Activated CD8-positive, alpha-beta memory T cell treated with anti-CD3 and anti-CD28 coated beads, Interleukin-2, amount 10 ng/mL, durations not matched to agents 7 days and 5 days (primary cell): ENCODE measurements around the gene MAN2A1. TPM values are rescaled to one million over a fixed set of nuclear protein-coding genes. Genes with fewer than 3 reads are reported as not detected.

Experiments
- ATAC-seq: fragments of 150-1000 bp; cut with Tn5 transposase; one replicate; pipeline ENCODE4 v1.10.0; 2021; ENCODE audit warnings: moderate library complexity
- CTCF ChIA-PET: fragments of 350-600 bp; sonication (Branson Sonifier 250); formaldehyde crosslinking; loops from one replicate; lab custom pipeline; 2021; ENCODE audit warnings: antibody characterized with exemption; lab: Charles Lee
- DNase-seq: peaks from one replicate; pipeline ENCODE4 v3.0.0-alpha.2; 2020
- H3K27ac Mint-ChIP-seq: one replicate; pipeline ENCODE4 v1.8.0; 2021; ENCODE audit warnings: mild to moderate bottlenecking, mixed read lengths
- H3K27me3 Mint-ChIP-seq: one replicate; pipeline ENCODE4 v1.8.0; 2021; ENCODE audit warnings: mixed read lengths
- H3K36me3 Mint-ChIP-seq: one replicate; pipeline ENCODE4 v1.8.0; 2021; ENCODE audit warnings: mild to moderate bottlenecking, mixed read lengths
- H3K4me1 Mint-ChIP-seq: one replicate; pipeline ENCODE4 v1.8.0; 2021; ENCODE audit warnings: mixed read lengths
- H3K4me3 Mint-ChIP-seq: one replicate; pipeline ENCODE4 v1.8.0; 2021; ENCODE audit warnings: mild to moderate bottlenecking, moderate library complexity, mixed read lengths
- H3K9me3 Mint-ChIP-seq: one replicate; pipeline ENCODE4 v1.8.0; 2022; ENCODE audit warnings: low read depth, mixed read lengths
- total RNA-seq, 2 experiments: library from RNA; stranded (reverse); gene quantifications; one replicate each; pipeline ENCODE4 v1.2.3, GENCODE V29; 2021

Gene MAN2A1
- total RNA-seq, 2 experiments from 2014 or later = 27.2 to 28.4 TPM

DNA sequence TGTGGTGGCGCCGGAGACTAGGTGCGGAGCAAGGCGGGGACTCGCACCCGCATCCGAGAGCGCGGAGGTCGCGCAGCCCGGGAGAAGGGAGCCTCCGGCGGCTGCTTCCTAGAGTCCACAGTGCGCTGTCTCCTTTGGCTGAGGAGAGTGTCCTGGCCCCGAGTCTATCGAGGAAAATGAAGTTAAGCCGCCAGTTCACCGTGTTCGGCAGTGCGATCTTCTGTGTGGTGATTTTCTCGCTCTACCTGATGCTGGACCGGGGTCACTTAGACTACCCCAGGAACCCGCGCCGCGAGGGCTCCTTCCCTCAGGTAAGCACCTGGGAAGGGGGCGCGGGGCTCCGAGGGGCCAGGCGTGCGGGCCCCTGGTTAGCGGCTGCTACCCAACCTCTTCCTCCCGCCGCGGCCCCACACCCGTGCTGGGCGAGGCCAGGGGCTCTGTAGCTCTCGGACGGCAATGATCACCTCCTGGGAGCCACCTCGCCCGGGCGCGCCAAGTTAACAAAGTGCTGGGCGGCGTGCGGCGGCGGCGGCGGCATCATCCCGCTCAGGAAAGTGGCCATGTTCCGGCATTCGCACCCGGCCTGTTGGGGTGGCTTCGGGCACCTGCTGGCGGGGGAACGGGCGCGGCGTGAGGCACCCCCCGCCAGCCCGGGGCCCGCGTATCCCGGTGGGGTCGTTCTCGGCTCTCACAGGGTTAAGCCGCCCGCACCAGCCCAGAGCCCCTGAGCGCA, 681 bp downstream of the MAN2A1 start:
- ATAC-seq (peak; percentile 14), DNase-seq (peak; percentile 62)
- H3K27ac Mint-ChIP-seq = peak overlapping the region; percentile 89
- peaks cover 53% of the 10 kb centered on the region for H3K4me1 Mint-ChIP-seq
- CTCF ChIA-PET = interaction anchor here (0.6 to 1.3 kb wide), 6 partner anchors 11 to 364 kb away, joined by 3 to 4 read pairs (median 3); no protein-coding TSS in a partner anchor
- H3K4me3 Mint-ChIP-seq = peak overlapping the region; percentile 96
- H3K36me3 Mint-ChIP-seq = peaks cover 4% of the 10 kb centered on the region
- no peaks in the 10 kb centered on the region for H3K27me3 Mint-ChIP-seq
- no peaks in the 10 kb centered on the region for H3K9me3 Mint-ChIP-seq

DNA sequence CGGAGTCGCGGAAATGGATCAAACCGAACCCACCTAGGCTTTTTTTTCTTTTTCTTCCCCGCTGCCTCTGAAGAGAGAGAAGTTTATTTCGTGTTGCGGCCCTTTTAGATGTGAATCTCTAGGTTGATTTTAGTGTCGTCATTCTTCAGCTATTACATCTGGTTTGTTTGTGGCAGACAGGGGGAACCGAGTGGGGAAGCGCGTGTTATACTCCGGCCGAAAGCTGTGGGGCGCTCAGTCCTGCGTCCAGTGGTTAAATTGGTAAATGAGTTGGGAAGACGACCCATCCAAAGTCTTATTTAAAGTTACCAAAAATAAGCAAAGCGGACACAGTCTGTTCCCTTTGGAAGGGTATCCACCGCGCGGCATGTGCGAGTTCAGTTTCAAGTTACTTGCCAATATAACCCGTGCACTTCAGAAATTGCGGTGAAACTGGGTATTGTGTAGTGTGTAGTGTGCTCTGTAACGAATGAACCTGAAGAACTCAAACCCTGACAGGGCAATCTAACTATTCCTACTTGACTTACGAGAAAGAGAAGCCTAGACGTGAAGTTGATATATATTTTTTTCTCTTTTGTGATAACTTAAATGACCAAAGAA, 1.3 kb downstream of the MAN2A1 start:
- Mint-ChIP-seq H3K9me3 (no peaks in the 10 kb centered on the region), H3K4me1 (peaks cover 59% of the 10 kb centered on the region), H3K27ac (peak overlapping the region; percentile 89), H3K4me3 (peak overlapping the region; percentile 96), H3K27me3 (no peaks in the 10 kb centered on the region), H3K36me3 (peaks cover 6% of the 10 kb centered on the region)
- DNase-seq (peak; percentile 72), ATAC-seq (no peak)
- CTCF ChIA-PET = interaction anchor here (0.6 to 1.2 kb wide), 4 partner anchors 13 to 363 kb away, joined by 3 read pairs; no protein-coding TSS in a partner anchor

DNA sequence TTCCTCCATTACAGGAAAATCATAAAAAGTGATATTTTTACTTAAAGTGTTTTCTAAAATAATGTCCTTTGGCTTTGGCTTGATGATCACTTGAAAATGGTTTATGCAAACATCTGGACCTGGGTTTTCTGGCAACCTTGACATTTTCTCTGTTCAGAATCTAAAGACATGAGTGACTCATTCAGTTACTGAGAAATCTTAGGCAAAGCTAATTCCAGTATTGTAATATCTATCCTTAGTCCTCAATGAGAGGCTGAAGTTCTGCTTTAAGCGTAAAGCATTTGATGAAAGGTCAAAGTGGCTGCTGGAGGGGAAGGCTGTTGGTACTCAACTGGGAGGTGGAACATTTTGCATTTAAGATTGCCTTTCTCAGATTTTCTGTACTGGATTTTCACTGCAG, 2.3 kb downstream of the MAN2A1 start:
- H3K4me3 Mint-ChIP-seq = peak overlapping the region; percentile 96
- CTCF ChIA-PET = interaction anchor here (2.3 kb wide), 1 partner anchor 13 kb away, joined by 6 read pairs; no protein-coding TSS in a partner anchor

GRCh38 chr5:109692852-109693251, 3.1 kb downstream of the MAN2A1 start:
- ATAC-seq = no peak
- CTCF ChIA-PET = interaction anchor here (2.3 kb wide), 1 partner anchor 12 kb away, joined by 6 read pairs; no protein-coding TSS in a partner anchor
- Mint-ChIP-seq H3K4me1 (peaks cover 69% of the 10 kb centered on the region), H3K27me3 (no peaks in the 10 kb centered on the region), H3K4me3 (no peak overlapping the region), H3K27ac (no peak overlapping the region), H3K36me3 (peaks cover 13% of the 10 kb centered on the region), H3K9me3 (no peaks in the 10 kb centered on the region)
- no peak for DNase-seq

More for the DNA sequence above, 2.3 kb downstream of the MAN2A1 start:
- DNase-seq (no peak), ATAC-seq (no peak)
- no peaks in the 10 kb centered on the region for H3K27me3 Mint-ChIP-seq
- H3K4me1 Mint-ChIP-seq = peaks cover 64% of the 10 kb centered on the region
- H3K36me3 Mint-ChIP-seq = peaks cover 11% of the 10 kb centered on the region
- no peaks in the 10 kb centered on the region for H3K9me3 Mint-ChIP-seq
- H3K27ac Mint-ChIP-seq = peak overlapping the region; percentile 23

- no peak for ATAC-seq
Observed at GRCh38 chr5:109693535-109694400, 4.0 kb downstream of the MAN2A1 start.

GRCh38 chr5:109694451-109694891, 4.7 kb downstream of the MAN2A1 start:
- no peak for ATAC-seq
- peaks cover 24% of the 10 kb centered on the region for H3K36me3 Mint-ChIP-seq
- peak overlapping the region; percentile 75 for H3K27ac Mint-ChIP-seq
- peak overlapping the region; percentile 5 for H3K4me3 Mint-ChIP-seq
- no peak for DNase-seq
- CTCF ChIA-PET = no interaction called here
- peaks cover 66% of the 10 kb centered on the region for H3K4me1 Mint-ChIP-seq
- H3K27me3 Mint-ChIP-seq = no peaks in the 10 kb centered on the region
- no peaks in the 10 kb centered on the region for H3K9me3 Mint-ChIP-seq

More at GRCh38 chr5:109693535-109694400, 4.0 kb downstream of the MAN2A1 start:
- Mint-ChIP-seq H3K4me1 (peaks cover 64% of the 10 kb centered on the region), H3K36me3 (peaks cover 19% of the 10 kb centered on the region), H3K4me3 (no peak overlapping the region), H3K27ac (no peak overlapping the region), H3K27me3 (no peaks in the 10 kb centered on the region), H3K9me3 (no peaks in the 10 kb centered on the region)
- no peak for DNase-seq
- CTCF ChIA-PET = interaction anchor here (2.3 kb wide), 1 partner anchor 11 kb away, joined by 6 read pairs; no protein-coding TSS in a partner anchor

DNA sequence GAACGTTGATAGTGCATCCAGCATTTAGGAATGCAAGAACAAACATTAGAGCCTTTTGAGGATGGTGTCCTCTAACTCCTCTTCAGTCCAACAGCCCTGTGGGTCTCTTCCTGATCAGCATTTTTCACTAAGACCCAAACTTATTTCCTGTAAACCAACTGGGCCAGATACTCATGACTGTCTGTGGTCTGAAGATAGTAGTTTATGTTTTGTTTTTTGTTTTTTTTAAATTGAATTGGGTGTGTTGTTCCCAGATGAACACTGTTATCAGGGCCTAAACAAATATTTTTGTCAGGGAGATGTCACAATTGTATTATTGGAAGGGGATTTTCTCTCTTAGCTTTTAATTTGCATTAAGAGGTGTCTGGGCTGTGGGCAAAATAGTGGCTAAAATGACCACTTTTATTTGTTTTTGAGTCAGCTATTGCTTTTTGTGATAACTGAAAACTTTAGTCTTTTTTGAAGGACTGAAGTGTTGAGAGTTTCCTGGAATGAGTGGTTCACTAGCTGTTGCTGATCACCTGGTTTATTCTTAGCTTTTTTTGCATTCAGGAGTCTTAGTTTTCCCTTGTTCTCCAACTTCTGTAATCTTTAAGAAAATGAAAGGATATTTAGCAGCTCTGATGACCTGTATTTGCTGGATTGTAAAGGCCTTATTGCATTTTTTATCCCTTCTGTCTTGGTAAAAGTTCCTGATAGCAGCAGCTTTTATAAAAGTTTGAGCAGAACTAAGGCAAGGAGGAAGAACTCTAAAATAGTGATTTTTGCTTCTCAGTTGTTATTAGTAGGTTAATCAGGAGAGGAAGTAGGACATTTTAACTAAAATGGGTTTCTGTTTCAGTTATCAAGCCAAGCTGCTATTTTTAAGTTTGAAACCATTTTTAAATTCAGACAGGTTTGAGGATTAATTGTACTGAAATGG, 5.5 kb downstream of the MAN2A1 start:
- Mint-ChIP-seq H3K36me3 (peaks cover 30% of the 10 kb centered on the region), H3K4me1 (peaks cover 66% of the 10 kb centered on the region), H3K27ac (peak overlapping the region; percentile 75), H3K27me3 (no peaks in the 10 kb centered on the region), H3K4me3 (peak overlapping the region; percentile 32), H3K9me3 (no peaks in the 10 kb centered on the region)
- CTCF ChIA-PET = no interaction called here
- ATAC-seq (no peak), DNase-seq (no peak)

GRCh38 chr5:109697339-109697738, 7.6 kb downstream of the MAN2A1 start:
- ATAC-seq (no peak), DNase-seq (no peak)
- Mint-ChIP-seq H3K36me3 (peaks cover 34% of the 10 kb centered on the region), H3K27me3 (no peaks in the 10 kb centered on the region), H3K27ac (no peak overlapping the region), H3K4me1 (peaks cover 51% of the 10 kb centered on the region), H3K4me3 (no peak overlapping the region), H3K9me3 (no peaks in the 10 kb centered on the region)
- CTCF ChIA-PET = interaction anchor here (1.5 kb wide), 1 partner anchor 9 kb away, joined by 3 read pairs; no protein-coding TSS in a partner anchor

DNA sequence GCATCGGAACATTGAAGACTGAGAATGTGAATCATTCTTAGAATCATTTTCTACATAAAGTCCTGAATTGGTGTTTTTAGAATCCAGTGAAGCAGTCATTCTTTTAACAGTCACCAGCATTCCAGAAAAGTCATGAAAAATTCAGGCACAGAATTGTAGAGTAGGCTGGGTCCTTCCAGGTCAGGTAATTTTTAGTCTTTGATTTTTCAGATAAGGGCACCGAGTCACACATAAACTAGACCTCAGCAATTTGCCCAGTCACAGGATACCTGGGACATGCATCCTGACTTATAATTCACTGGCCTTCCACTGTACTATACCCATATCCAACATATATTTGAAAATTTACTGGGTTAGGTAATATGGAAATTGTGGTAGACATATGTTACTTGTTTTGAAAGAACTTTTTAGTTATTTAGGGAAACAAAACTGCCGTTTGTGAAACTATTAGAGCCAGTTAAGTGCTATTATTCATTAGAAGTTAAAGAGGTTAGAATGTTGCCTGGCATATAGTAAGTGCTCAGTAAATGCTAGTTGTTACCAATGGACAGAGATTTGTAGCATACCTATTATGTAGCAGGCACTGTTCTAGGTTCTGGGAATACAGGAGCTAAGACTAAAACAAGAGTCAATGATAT, 10.9 kb downstream of the MAN2A1 start:
- H3K36me3 Mint-ChIP-seq = peaks cover 34% of the 10 kb centered on the region
- DNase-seq (no peak), ATAC-seq (no peak)
- H3K4me3 Mint-ChIP-seq = no peak overlapping the region
- no peaks in the 10 kb centered on the region for H3K9me3 Mint-ChIP-seq
- H3K27ac Mint-ChIP-seq = no peak overlapping the region
- H3K4me1 Mint-ChIP-seq = peaks cover 20% of the 10 kb centered on the region
- H3K27me3 Mint-ChIP-seq = no peaks in the 10 kb centered on the region
- CTCF ChIA-PET = no interaction called here

- H3K27me3 Mint-ChIP-seq = no peaks in the 10 kb centered on the region
- H3K4me1 Mint-ChIP-seq = peaks cover 17% of the 10 kb centered on the region
- peaks cover 32% of the 10 kb centered on the region for H3K36me3 Mint-ChIP-seq
- H3K9me3 Mint-ChIP-seq = no peaks in the 10 kb centered on the region
- no peak overlapping the region for H3K27ac Mint-ChIP-seq
- H3K4me3 Mint-ChIP-seq = no peak overlapping the region
- ATAC-seq (no peak), DNase-seq (no peak)
- CTCF ChIA-PET = interaction anchor here (0.9 kb wide), 1 partner anchor 11 kb away, joined by 4 read pairs; the partner anchor contains the start of gene MAN2A1
Observed at GRCh38 chr5:109701252-109701651, 11.5 kb downstream of the MAN2A1 start.

DNA sequence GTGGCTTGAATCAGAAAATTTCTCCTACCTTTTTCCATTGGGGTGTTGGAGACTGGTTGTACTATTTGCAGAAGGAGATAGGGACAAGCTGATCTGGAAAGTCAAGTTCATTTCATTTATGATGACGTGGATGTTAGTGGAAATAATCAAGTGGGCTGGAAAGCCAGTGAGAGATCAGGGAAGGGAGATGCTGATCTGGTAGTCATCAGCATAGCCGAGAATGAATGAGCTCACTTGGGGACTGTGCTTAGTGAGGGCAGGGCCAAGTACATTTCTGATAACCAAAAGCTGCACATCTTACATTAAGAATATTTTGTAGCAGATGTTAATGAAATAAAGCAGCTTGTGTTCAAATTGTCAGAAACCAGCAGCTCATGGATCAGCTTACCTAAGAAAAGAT, 12.1 kb downstream of the MAN2A1 start:
- H3K9me3 Mint-ChIP-seq = no peaks in the 10 kb centered on the region
- ATAC-seq (no peak), DNase-seq (no peak)
- no peak overlapping the region for H3K27ac Mint-ChIP-seq
- H3K27me3 Mint-ChIP-seq = no peaks in the 10 kb centered on the region
- peaks cover 12% of the 10 kb centered on the region for H3K4me1 Mint-ChIP-seq
- CTCF ChIA-PET = interaction anchor here (0.9 kb wide), 1 partner anchor 12 kb away, joined by 4 read pairs; the partner anchor contains the start of gene MAN2A1
- H3K4me3 Mint-ChIP-seq = no peak overlapping the region
- peaks cover 29% of the 10 kb centered on the region for H3K36me3 Mint-ChIP-seq

DNA sequence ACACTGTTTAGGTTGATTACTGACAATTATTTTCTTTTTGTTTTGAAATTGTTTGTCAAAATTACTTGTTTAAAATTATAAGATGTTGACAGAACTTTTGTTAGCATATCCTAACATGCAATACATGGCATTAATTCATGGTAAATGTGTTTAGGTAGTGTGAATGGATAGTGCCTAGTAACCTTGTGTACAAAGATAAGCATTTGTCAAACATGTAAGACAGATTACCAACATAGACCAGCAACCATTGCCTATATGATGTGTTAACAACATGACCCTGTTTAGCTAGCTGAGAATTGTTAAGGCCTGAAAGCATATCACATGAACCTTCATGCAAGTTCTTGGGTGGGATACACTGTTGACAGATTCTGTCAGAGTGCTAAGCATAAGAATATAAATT, 13.4 kb downstream of the MAN2A1 start:
- Mint-ChIP-seq H3K4me1 (peaks cover 5% of the 10 kb centered on the region), H3K36me3 (peaks cover 33% of the 10 kb centered on the region), H3K4me3 (no peak overlapping the region), H3K27me3 (no peaks in the 10 kb centered on the region), H3K27ac (no peak overlapping the region), H3K9me3 (no peaks in the 10 kb centered on the region)
- CTCF ChIA-PET = no interaction called here
- ATAC-seq (no peak), DNase-seq (no peak)
